Measurements from ENCODE around the gene TRIM24.

- TF ChIP-seq, protein P1, sequence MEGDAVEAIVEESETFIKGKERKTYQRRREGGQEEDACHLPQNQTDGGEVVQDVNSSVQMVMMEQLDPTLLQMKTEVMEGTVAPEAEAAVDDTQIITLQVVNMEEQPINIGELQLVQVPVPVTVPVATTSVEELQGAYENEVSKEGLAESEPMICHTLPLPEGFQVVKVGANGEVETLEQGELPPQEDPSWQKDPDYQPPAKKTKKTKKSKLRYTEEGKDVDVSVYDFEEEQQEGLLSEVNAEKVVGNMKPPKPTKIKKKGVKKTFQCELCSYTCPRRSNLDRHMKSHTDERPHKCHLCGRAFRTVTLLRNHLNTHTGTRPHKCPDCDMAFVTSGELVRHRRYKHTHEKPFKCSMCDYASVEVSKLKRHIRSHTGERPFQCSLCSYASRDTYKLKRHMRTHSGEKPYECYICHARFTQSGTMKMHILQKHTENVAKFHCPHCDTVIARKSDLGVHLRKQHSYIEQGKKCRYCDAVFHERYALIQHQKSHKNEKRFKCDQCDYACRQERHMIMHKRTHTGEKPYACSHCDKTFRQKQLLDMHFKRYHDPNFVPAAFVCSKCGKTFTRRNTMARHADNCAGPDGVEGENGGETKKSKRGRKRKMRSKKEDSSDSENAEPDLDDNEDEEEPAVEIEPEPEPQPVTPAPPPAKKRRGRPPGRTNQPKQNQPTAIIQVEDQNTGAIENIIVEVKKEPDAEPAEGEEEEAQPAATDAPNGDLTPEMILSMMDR (conservative IDR thresholded peaks at IDR 0.05) = no peak
- TF ChIP-seq ZFX (IDR thresholded peaks at IDR 0.05) = no peak
Observed at GRCh38 chr7:138475377-138475776, 15.3 kb downstream of the TRIM24 start.
